Liver (tissue), 9 donors: Measurements from ENCODE around the gene DNAJC12. TPM values are rescaled to one million over a fixed set of nuclear protein-coding genes. Genes with fewer than 3 reads are reported as not detected.

Experiments
- DNase-seq: peaks from one replicate; pipeline ENCODE4 v3.0.0-alpha.2; 2017; ENCODE audit warnings: low spot score
- H3K27ac ChIP-seq, 2 donors: one replicate each; pipeline ENCODE4 v1.7.0; 2013; ENCODE audit warnings: inconsistent platforms in 2 of 2, low read length in 2 of 2, control low read depth in 1 of 2, low read depth in 1 of 2, mild to moderate bottlenecking in 1 of 2
- H3K27me3 ChIP-seq, 4 donors: one replicate each; pipeline versions ENCODE4 v1.6.1 to v1.7.0; 2013; ENCODE audit warnings: low read length in 3 of 4, inconsistent platforms in 1 of 4, mild to moderate bottlenecking in 1 of 4, moderate library complexity in 1 of 4; ENCODE audit not compliant: control insufficient read depth in 4 of 4, insufficient read depth in 4 of 4
- H3K36me3 ChIP-seq, 4 donors: one replicate each; pipeline versions ENCODE4 v1.6.1 to v1.7.0; 2013; ENCODE audit warnings: low read length in 3 of 4, mild to moderate bottlenecking in 3 of 4, low read depth in 1 of 4, moderate library complexity in 1 of 4; ENCODE audit not compliant: control insufficient read depth in 4 of 4, insufficient read depth in 3 of 4
- H3K4me1 ChIP-seq, 4 donors: one replicate each; pipeline versions ENCODE4 v1.6.1 to v1.7.0; 2013; ENCODE audit warnings: low read length in 3 of 4, mild to moderate bottlenecking in 3 of 4, moderate library complexity in 1 of 4; ENCODE audit not compliant: control insufficient read depth in 4 of 4, insufficient read depth in 4 of 4
- H3K4me3 ChIP-seq, 3 donors: one replicate each; pipeline versions ENCODE4 v1.6.1 to v1.7.0; 2013; ENCODE audit warnings: low read length in 3 of 3, control low read depth in 1 of 3, low read depth in 1 of 3, mild to moderate bottlenecking in 1 of 3
- H3K9ac ChIP-seq, 2 donors: one replicate each; pipeline ENCODE4 v1.7.0; 2013; ENCODE audit warnings: low read length in 2 of 2, mild to moderate bottlenecking in 2 of 2, moderate library complexity in 2 of 2, control low read depth in 1 of 2, low read depth in 1 of 2
- H3K9me3 ChIP-seq, 4 donors: one replicate each; pipeline versions ENCODE4 v1.6.1 to v1.7.0; 2013; ENCODE audit warnings: low read length in 3 of 4; ENCODE audit not compliant: control insufficient read depth in 4 of 4
- ATF3 ChIP-seq: IDR thresholded peaks from 2 replicates; pipeline ENCODE4 v1.6.1; 2016; ENCODE audit warnings: antibody characterized with exemption
- EGR1 ChIP-seq, 2 donors: IDR thresholded peaks; 2 replicates each; pipeline ENCODE4 v1.6.1; 2016 to 2018; ENCODE audit warnings: antibody characterized with exemption in 2 of 2, low read depth in 2 of 2
- FOXA1 ChIP-seq: IDR thresholded peaks from 2 replicates; pipeline ENCODE4 v1.6.1; 2016; ENCODE audit warnings: antibody characterized with exemption
- FOXA2 ChIP-seq: IDR thresholded peaks from 2 replicates; pipeline ENCODE4 v1.6.1; 2016; ENCODE audit warnings: antibody characterized with exemption
- GABPA ChIP-seq, 2 donors: IDR thresholded peaks in 1 of 2; conservative IDR thresholded peaks in 1 of 2; 2 replicates each; pipeline ENCODE4 v1.6.1; 2016; ENCODE audit warnings: antibody characterized with exemption in 2 of 2, mild to moderate bottlenecking in 1 of 2, moderate library complexity in 1 of 2
- HNF4A ChIP-seq, 2 donors: conservative IDR thresholded peaks; 2 replicates each; pipeline ENCODE4 v1.6.1; 2016; ENCODE audit warnings: antibody characterized with exemption in 2 of 2, mild to moderate bottlenecking in 2 of 2
- HNF4G ChIP-seq: IDR thresholded peaks from 2 replicates; pipeline ENCODE4 v1.6.1; 2016; ENCODE audit warnings: antibody characterized with exemption
- JUND ChIP-seq, 2 donors: IDR thresholded peaks; 2 replicates each; pipeline ENCODE4 v1.6.1; 2016; ENCODE audit warnings: antibody characterized with exemption in 2 of 2
- RAD21 ChIP-seq, 2 donors: IDR thresholded peaks; 2 replicates each; pipeline ENCODE4 v1.6.1; 2016; ENCODE audit warnings: antibody characterized with exemption in 2 of 2, mild to moderate bottlenecking in 2 of 2
- RXRA ChIP-seq, 2 donors: IDR thresholded peaks; 2 replicates each; pipeline ENCODE4 v1.6.1; 2017 to 2018; ENCODE audit warnings: antibody characterized with exemption in 2 of 2, mild to moderate bottlenecking in 1 of 2
- SP1 ChIP-seq: IDR thresholded peaks from 2 replicates; pipeline ENCODE4 v1.6.1; 2018; ENCODE audit warnings: antibody characterized with exemption, mild to moderate bottlenecking
- TAF1 ChIP-seq: conservative IDR thresholded peaks from 2 replicates; pipeline ENCODE4 v1.6.1; 2016; ENCODE audit warnings: antibody characterized with exemption, mild to moderate bottlenecking
- YY1 ChIP-seq: IDR thresholded peaks from 2 replicates; pipeline ENCODE4 v1.6.1; 2016; ENCODE audit warnings: antibody characterized with exemption, mild to moderate bottlenecking
- WGBS: extraction: QIAGEN DNeasy Blood & Tissue Kit; methylation state at CpG from one replicate; pipeline ENCODE4 v1.1.7; 2013; 5-methylcytosine and 5-hydroxymethylcytosine counted together
- polyA plus RNA-seq, 2 donors: library from polyadenylated mRNA; stranded (reverse) in 1 of 2; unstranded in 1 of 2; fragments of 200-250 nt in 1 of 2; fragments of >200 nt in 1 of 2; fragmentation: Nextera tagmentation in 1 of 2; extraction: Ambion mirVana in 1 of 2; gene quantifications; one replicate each; pipeline versions ENCODE4 v1.2.1 to v1.2.3, GENCODE V29; 2013 to 2015
- total RNA-seq, 2 donors: library from RNA; depleted of rRNA; stranded (reverse); fragments of >200 nt; gene quantifications; one replicate each; pipeline ENCODE4 v1.2.3, GENCODE V29; 2014
- TF ChIP-seq, protein P1 (sequence below): fragments of 150-350 bp; IDR thresholded peaks from 2 replicates; pipeline ENCODE4 v1.5.1; 2017; ENCODE audit warnings: improper control_type of control experiment, low read depth, low read length; ENCODE audit not compliant: missing input control
- TF ChIP-seq, protein P2 (sequence below): IDR thresholded peaks from 2 replicates; pipeline ENCODE4 v1.6.1; 2016; ENCODE audit warnings: antibody characterized with exemption
- TF ChIP-seq, protein P3 (sequence below): IDR thresholded peaks from 2 replicates; pipeline ENCODE4 v1.6.1; 2016; ENCODE audit warnings: antibody characterized with exemption, mild to moderate bottlenecking
- donor health status: healthy.
- donor health status: healthy.
- donor health status: healthy.
- donor health status: healthy.
- donor health status: healthy.

DNAJC12 gene
- total and polyA plus RNA-seq, 4 donors: 16.4 to 51.3 (median 32.8) TPM

DNA sequence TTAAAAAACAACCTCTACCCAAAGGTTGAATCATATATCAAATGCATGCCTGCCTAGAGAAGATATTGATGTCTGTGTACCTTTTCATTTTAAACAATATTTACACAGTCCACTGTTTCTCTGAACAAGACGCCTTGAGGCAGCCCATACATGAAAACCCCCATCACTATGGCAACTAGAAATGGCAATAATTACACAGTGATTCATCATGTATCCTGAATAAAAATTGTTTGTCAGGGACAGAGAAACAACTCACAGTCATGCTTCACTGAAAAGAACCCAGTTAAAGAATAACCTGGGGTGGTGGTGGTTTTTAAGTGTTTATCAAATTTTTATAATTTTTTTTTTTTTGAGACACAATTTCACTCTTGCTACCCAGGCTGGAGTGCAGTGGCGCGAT is 19.7 kb downstream of the DNAJC12 start:
- peak overlapping the region in 1 of 2 donors; percentile 17 for H3K9ac ChIP-seq
- H3K27ac ChIP-seq: peak overlapping the region in 1 of 2 donors; percentile 12
- no peak overlapping the region for H3K4me3 ChIP-seq
- H3K9me3 ChIP-seq: no peaks in the 10 kb centered on the region
- no peaks in the 10 kb centered on the region for H3K4me1 ChIP-seq
- no peak for DNase-seq
- TF ChIP-seq HNF4A (conservative IDR thresholded peaks at IDR 0.05) (no peak), JUND (IDR thresholded peaks at IDR 0.05) (no peak), HNF4G (no peak), TAF1 (no peak), RXRA (IDR thresholded peaks at IDR 0.05) (no peak)
- TF ChIP-seq, protein P1, sequence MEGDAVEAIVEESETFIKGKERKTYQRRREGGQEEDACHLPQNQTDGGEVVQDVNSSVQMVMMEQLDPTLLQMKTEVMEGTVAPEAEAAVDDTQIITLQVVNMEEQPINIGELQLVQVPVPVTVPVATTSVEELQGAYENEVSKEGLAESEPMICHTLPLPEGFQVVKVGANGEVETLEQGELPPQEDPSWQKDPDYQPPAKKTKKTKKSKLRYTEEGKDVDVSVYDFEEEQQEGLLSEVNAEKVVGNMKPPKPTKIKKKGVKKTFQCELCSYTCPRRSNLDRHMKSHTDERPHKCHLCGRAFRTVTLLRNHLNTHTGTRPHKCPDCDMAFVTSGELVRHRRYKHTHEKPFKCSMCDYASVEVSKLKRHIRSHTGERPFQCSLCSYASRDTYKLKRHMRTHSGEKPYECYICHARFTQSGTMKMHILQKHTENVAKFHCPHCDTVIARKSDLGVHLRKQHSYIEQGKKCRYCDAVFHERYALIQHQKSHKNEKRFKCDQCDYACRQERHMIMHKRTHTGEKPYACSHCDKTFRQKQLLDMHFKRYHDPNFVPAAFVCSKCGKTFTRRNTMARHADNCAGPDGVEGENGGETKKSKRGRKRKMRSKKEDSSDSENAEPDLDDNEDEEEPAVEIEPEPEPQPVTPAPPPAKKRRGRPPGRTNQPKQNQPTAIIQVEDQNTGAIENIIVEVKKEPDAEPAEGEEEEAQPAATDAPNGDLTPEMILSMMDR: no peak
- TF ChIP-seq, protein P2, sequence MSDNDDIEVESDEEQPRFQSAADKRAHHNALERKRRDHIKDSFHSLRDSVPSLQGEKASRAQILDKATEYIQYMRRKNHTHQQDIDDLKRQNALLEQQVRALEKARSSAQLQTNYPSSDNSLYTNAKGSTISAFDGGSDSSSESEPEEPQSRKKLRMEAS: no peak
- peaks cover 0 to 4% (median under 1%) of the 10 kb centered on the region in 4 donors for H3K36me3 ChIP-seq
- no peaks in the 10 kb centered on the region for H3K27me3 ChIP-seq
- 91% methylated on average over 3 of the region's 3 CpGs for WGBS

- H3K9ac ChIP-seq: no peak overlapping the region
- no peaks in the 10 kb centered on the region for H3K27me3 ChIP-seq
- TF ChIP-seq GABPA (IDR thresholded peaks at IDR 0.05 in 1 of 2, conservative IDR thresholded peaks at IDR 0.05 in 1 of 2): no peak
- no peak for TF ChIP-seq YY1
- no peak for TF ChIP-seq SP1
- TF ChIP-seq, protein P2: no peak
- TF ChIP-seq RXRA (IDR thresholded peaks at IDR 0.05): no peak
- TF ChIP-seq, protein P1: no peak
- no peak for TF ChIP-seq EGR1 (IDR thresholded peaks at IDR 0.05; ENCODE audit: low read depth in 2 of 2)
- TF ChIP-seq FOXA2: no peak
- no peak for TF ChIP-seq TAF1
- TF ChIP-seq, protein P3, sequence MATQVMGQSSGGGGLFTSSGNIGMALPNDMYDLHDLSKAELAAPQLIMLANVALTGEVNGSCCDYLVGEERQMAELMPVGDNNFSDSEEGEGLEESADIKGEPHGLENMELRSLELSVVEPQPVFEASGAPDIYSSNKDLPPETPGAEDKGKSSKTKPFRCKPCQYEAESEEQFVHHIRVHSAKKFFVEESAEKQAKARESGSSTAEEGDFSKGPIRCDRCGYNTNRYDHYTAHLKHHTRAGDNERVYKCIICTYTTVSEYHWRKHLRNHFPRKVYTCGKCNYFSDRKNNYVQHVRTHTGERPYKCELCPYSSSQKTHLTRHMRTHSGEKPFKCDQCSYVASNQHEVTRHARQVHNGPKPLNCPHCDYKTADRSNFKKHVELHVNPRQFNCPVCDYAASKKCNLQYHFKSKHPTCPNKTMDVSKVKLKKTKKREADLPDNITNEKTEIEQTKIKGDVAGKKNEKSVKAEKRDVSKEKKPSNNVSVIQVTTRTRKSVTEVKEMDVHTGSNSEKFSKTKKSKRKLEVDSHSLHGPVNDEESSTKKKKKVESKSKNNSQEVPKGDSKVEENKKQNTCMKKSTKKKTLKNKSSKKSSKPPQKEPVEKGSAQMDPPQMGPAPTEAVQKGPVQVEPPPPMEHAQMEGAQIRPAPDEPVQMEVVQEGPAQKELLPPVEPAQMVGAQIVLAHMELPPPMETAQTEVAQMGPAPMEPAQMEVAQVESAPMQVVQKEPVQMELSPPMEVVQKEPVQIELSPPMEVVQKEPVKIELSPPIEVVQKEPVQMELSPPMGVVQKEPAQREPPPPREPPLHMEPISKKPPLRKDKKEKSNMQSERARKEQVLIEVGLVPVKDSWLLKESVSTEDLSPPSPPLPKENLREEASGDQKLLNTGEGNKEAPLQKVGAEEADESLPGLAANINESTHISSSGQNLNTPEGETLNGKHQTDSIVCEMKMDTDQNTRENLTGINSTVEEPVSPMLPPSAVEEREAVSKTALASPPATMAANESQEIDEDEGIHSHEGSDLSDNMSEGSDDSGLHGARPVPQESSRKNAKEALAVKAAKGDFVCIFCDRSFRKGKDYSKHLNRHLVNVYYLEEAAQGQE: no peak
- TF ChIP-seq RAD21 (IDR thresholded peaks at IDR 0.05): no peak
- TF ChIP-seq ATF3: no peak
- no peak for TF ChIP-seq HNF4A (conservative IDR thresholded peaks at IDR 0.05)
- no peak for TF ChIP-seq FOXA1
- TF ChIP-seq JUND (IDR thresholded peaks at IDR 0.05): no peak
- no peak overlapping the region for H3K27ac ChIP-seq
- H3K36me3 ChIP-seq: peaks cover 0 to 2% (median under 1%) of the 10 kb centered on the region in 4 donors
- WGBS: 81% methylated on average over 4 of the region's 4 CpGs
- no peaks in the 10 kb centered on the region for H3K4me1 ChIP-seq
- H3K9me3 ChIP-seq: no peaks in the 10 kb centered on the region
- no peak for DNase-seq
- no peak overlapping the region for H3K4me3 ChIP-seq
Measured at GRCh38 chr10:67816719-67817118, 21.3 kb downstream of the DNAJC12 start.
